Left ventricle myocardium superior (tissue), 1 donor: ENCODE measurements around the gene MYPN. TPM values are rescaled to one million over a fixed set of nuclear protein-coding genes. Genes with fewer than 3 reads are reported as not detected.
"Not testable (repeated sequence)": the region's sequence is repeated elsewhere in the genome, so short reads cannot be mapped to it uniquely, and the experiment has no call there.

Experiments used
- ATAC-seq: fragments of 200-7000 bp; cut with Tn5 transposase; one replicate; pipeline ENCODE4 v1.9.1; 2020; ENCODE audit warnings: mild to moderate bottlenecking, moderate library complexity
- DNase-seq: peaks from one replicate; pipeline ENCODE4 v3.0.0-alpha.2; 2020
- intact Hi-C: fragments of 100-400 bp; cut with micrococcal nuclease; formaldehyde crosslinking; loops from one replicate; pipeline ENCODE4 v1.11.0; 2022
- total RNA-seq: library from RNA; stranded (reverse); fragmentation: NEBNext Ultra II Directional; extraction: Animal tissue kit (Norgen Biotek cat#: 25700); gene quantifications from one replicate; pipeline ENCODE4 v1.2.1, GENCODE V29; 2021
- donor health status: DM: no; HTN: yes; CAD: no; lungs with severe emphysema.

Gene MYPN
- total RNA-seq, 1 donor from 2014 or later, result 107 TPM

DNA sequence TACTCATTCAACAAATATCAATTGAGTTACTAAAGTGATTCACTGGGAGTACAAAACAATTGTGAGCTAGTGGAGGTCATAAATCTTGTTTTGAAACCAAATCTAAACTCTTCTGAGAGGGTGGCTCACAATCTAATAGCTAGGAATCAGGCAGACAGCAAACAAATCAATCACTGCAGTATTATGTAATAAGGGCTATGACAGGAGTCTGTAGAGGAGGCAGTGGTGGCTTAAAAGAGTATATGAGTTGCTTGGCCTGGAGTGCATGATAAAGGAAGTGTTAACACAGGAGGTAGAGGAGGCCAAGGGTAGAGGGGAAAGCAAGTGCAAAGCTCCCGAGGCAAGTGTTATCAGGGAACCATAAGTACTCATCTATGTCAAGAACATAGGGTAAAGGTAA, 16.5 kb downstream of the MYPN start:
- intact Hi-C loops, result no loop called here
- DNase-seq (no peak), ATAC-seq (peak; percentile 69)

DNA sequence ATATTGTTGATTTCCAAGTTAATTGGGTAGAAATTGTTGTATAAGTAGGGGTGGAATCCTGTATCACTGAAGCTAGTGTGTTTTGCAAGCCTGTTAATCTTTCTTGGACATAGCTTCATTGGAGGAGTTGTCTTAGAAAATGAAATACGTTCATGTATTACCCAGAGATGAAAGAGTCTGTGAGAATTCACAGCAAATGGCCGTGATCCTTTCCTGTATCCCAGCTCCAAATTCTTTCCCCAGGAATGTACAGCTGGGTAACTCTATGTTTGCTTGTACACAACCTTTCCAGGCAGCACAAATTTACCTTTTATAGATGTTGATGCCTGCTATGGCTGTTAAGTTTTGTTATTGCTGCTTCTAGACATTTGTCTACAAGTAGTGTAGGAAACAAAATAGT, 18.7 kb downstream of the MYPN start:
- ATAC-seq, result no peak
- intact Hi-C loops, result no loop called here
- no peak for DNase-seq

DNA sequence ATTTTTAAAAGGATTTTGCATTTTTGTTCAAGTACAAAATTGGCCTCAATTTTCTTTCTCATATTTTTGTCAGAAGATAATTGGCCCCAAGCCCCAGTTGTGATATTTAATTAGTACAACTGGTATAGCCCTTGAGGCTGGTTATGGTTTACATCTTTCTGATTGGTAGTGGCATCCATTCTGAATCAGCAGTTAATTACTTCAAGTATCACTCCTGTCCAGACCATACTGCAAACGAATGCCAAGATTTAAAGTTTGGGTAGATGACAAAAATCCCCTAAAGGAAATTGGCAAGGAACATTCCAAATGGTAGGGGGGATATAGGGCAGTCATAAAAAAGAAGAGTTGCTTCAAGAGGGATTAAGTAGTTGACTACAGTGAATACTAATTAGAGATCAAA, 23.1 kb downstream of the MYPN start:
- DNase-seq, result no peak
- intact Hi-C loops, result no loop called here
- no peak for ATAC-seq

DNA sequence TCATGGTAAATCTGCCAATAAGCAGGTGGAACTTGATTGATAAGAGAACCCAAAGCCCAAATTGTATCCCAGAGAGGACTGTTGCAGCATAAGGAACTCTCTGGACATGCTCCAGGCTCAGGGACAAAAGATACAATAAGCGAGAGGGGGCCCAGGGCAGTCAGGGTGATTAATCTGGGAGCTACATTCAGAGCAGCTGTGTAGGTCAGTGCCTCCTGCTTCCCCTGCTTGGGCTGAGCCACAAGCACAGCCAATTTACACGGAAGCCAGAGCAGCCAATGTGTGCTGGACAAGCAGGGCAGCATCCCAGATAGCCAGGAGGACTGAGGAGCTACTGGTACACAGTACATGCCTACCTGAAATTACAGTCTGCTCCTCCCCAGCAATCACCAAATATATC, 24.2 kb downstream of the MYPN start:
- ATAC-seq, result peak; percentile 83
- peak; percentile 48 for DNase-seq
- intact Hi-C loops, result no loop called here

DNA sequence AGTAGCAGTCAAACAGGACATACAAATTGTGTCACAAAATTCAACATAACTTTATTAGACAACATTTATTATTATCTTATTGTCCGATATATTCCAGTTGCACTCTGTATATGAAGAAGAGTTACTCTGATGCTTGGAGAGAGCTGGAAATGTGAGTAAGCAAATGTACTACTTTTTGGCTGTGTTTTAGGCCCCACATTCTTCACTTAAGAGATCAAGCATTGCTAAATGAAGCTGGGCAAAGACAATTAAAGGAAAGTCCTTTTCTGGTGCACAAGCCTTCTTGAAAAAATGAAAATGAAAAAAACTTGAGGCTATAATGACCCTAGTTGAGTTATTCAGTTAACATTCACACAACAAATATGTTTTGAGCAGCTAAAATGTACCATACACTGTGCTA, 26.1 kb downstream of the MYPN start:
- ATAC-seq (no peak), DNase-seq (no peak)
- intact Hi-C loops, result no loop called here

DNA sequence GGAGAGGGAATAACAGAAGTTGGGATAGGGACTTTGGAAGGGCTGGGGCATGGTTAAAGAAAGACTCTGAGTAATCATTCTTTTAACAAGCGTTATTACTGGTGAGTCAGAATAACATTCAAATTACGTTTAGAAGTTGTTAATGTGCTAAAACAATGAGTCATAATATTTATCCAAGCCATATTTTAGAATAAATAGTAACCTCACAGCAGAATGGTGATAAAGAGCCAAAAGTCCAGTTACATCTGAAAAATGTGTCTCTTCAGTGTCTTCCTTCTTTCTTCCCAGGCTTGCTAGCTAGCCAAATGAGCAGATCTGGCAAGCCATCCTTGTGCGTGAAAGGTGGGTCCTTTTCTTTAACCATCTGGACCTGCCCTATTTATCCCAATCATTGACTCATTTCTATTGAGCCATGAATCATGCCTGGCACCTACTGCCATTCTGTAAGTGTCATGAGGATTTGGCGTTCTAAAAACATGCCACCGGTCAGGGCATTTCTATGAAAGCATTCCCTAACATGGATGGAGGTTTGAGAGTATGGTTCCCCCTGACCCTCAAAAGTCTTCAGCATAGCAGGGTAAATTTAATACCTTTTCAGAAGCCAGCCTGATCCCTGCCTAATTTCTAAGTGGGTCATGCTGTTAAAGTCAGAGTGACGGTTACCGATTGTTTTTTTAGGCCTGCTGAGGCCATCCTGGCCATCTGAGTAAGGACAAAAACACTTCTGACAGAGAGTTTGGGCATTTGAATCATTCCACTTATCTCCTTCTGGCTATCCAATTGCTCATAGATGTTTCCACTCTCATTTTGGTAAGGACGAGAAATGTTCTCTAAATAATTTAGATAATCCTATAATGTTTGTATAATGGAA, 26.9 kb downstream of the MYPN start:
- ATAC-seq, result peak; percentile 56
- DNase-seq, result no peak
- intact Hi-C loops, result no loop called here

DNA sequence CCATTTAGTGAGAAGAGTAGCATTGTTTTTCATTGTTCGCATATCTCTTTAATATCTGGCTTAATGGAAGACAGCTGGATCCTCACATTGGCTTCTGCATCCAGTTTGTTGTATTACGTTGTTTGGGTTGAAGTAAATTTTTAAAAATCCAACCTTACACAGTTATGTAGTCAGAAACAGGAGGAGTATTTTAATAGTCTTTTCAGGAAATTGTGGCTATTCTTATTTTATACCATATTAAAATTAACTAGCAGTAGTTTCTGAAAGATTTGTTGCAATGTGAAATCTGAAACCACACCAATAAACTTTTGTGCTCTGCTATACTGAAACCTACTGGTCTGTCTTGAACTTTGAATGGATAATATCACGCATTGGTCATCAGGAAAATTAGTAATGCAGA, 27.9 kb downstream of the MYPN start:
- ATAC-seq (no peak), DNase-seq (no peak)
- intact Hi-C loops, result no loop called here

DNA sequence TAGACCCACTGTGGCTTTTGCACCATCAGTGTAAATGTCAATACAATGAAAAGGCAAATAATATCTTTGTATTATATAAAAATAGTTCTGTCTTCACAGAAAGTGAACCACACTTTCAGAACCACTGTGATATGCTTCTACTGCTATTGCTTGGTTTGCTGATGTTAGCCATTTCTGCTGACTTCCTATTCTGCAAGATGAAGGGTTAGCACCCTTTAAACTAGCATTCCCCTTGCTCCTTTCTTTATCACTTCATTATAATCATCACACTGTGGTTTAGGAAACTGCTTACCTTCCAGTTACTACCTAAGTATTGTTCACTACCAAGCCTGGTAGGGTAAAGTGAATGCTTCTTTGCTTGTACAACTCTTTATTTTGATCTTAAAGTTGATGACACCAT, 29.2 kb downstream of the MYPN start:
- intact Hi-C loops, result no loop called here

DNA sequence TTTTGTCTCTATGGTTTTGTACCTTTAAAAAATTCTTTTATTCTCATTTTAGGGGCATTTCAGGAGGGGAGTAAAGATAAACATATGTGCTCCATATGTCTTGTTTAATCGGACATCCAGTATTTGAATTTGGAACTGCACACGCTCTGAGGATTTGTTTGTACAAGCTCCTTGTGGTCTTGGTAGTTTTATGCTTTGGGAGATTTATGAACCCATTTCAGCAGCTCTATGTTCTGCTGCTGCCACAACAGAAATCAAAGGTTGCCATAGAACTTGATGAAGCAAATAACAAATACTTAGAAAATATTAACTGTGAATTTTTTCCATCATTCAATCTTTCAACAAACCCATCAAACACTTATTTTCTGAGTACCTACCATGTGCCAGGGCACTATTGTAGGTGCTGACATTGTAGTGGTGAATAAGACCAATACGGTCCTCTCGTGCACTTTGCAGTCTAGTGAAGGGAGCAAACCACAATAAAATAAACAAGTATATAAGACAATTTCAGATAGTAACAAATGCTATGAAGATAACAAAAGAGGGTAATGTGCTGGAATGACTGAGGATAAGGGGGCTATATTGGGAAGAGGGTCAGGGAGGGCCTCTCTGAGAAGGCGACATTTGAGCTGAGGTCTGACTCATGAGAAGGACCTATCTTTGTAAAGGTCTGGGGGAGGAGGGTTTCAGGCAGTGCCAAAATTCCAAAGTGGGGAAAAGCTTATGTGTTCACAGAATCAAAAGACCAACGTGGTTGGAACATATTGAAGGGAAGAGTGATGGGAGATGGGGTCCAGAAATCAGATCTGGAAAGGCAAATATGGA, 30.4 kb downstream of the MYPN start:
- intact Hi-C loops, result no loop called here
- ATAC-seq, result no peak
- no peak for DNase-seq

More for the DNA sequence above, 29.2 kb downstream of the MYPN start:
- DNase-seq (no peak), ATAC-seq (no peak)

DNA sequence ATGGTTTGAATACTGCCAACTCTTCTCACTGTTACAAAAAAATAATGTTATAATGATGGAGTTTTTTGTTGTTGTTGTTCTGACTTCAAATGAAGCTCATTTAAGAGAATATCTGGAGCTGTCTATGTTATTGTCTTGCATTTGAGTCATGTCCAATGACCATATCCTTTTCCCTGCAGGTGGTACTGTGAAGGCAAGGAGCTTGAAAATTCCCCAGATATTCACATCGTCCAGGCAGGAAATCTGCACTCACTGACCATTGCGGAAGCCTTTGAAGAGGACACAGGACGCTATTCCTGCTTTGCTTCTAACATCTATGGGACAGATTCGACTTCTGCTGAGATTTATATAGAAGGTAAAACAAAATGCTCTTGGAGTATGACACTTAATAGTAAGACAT, 33.5 kb downstream of the MYPN start:
- intact Hi-C loops, result no loop called here
- DNase-seq (no peak), ATAC-seq (no peak)

DNA sequence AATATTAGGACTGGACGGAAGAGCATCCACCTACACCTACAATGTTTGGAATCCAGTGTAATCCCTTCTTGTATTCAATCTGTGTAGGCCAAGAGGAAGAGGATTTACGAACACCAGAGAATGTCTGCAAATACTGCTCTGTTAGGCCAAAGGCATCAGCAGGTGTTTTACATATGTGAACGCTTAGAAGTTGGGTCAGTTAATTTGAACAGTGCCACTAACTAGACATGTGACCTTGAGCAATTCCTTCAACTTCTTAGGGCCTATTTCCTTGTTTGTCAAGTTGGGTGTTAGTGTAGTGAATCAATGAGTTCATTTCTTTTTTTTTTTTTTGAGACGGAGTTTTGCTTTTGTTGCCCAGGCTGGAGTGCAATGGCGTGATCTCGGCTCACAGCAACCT, 35.4 kb downstream of the MYPN start:
- intact Hi-C loops, result no loop called here
- no peak for ATAC-seq
- no peak for DNase-seq

DNA sequence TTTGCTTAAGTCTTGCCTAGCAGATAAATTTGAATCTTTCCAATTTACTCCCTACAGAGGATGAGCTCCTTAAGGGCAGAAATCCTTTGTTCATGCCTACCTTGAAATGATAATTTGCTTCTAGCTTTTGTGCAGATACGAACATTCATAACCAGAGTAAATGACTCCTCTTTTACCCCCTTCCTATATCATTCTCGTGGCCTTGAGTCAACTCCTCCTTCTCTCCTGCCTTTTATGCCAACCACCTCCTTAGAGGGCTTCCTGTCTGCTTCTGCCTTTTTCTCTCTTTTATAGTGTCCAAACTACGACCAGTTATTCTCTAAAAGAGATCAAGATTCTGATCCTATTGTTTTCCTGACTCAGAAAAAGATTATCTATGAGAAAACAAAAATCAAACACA, 36.4 kb downstream of the MYPN start:
- intact Hi-C loops, result no loop called here
- DNase-seq (no peak), ATAC-seq (no peak)

DNA sequence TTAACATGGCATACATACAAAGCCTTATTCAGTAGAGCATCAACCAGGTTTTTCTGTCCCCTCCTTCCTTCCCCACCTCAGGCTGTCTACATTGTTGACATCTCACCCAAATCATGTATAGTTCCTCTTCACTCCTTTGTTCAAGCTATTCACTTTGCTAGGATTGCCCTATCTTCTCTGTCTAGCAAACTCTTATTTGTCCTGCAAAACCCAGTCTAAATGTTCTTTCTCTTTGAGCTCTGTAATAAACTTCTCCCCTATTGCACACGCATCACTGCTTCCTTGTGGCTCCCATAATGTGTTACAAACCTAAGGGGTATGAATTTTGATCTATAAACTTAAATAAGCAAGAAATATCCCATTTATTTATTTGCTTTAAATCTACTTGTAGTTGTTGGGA, 36.8 kb downstream of the MYPN start:
- ATAC-seq, result no peak
- intact Hi-C loops, result no loop called here
- no peak for DNase-seq

DNA sequence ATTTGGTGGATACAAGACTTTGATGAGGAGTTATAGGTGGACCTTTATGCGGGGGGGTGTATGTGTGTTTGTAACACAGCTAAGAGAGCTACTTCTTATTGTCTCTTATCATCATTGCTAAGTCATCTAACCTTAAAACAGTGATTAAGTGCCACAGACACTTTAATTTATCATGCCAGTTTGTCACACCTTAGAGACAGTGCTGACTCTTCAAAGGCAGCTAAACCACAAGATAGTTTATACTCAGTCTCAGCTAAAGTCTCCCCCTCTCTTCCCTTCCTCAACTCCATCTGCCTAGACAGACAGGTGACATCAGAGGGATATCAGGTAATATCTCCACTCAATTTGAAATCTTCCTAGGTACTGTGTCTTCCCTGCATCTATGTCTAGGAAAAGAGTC, 42.2 kb downstream of the MYPN start:
- intact Hi-C loops, result no loop called here

DNA sequence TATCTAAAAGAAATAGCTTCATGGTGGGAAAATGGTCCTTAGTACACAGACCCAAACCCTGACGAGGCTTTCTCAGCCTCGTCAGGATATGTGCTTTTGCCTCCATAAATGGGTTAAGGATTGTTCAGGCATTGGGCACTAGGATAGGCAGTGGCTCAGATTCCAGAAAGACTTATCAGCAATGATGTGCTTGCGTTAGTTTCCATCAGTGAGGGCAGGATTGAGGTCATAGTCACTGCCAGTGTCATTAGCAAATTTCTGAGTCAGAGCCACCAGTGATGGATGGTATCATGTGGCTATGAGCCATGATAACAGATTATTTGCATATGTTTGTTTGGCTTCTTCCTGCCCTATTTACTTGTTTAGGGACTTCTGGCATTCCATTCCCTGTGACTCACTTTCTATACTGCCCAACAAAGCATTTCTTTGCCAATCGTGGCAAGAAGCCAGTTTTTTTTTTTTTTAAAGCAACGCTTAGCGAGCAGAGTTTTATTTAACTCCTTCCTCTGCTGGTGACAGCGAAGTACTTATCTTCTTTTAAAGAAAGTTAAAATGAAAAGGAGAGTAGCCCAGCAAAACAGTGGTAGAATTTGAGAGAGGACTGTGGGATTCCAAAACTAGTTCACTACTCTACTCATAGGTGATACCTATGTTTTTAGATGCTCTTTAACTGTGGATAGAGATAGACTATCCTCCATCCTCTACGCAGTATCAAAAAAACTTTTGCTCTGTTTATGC, 44.4 kb downstream of the MYPN start:
- ATAC-seq (peak; percentile 84), DNase-seq (no peak)
- intact Hi-C loops, result no loop called here

More for the DNA sequence above, 42.2 kb downstream of the MYPN start:
- ATAC-seq (no peak), DNase-seq (no peak)

DNA sequence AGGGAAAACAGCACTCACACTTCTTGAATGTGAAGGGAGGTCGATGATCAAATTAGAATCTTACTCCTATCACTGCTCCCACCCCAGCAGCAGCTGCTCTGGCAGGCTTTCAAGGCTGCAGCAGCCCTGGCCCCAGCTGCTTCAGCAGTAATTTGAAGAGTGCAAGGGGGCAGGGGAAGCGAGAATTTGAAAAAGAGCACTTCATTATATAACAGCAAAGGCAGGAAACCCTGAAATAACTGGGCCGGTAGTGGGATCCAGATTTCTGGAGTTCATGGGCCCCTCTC, 44.9 kb downstream of the MYPN start:
- ATAC-seq (peak; percentile 57), DNase-seq (peak; percentile 66)
- intact Hi-C loops, result no loop called here

DNA sequence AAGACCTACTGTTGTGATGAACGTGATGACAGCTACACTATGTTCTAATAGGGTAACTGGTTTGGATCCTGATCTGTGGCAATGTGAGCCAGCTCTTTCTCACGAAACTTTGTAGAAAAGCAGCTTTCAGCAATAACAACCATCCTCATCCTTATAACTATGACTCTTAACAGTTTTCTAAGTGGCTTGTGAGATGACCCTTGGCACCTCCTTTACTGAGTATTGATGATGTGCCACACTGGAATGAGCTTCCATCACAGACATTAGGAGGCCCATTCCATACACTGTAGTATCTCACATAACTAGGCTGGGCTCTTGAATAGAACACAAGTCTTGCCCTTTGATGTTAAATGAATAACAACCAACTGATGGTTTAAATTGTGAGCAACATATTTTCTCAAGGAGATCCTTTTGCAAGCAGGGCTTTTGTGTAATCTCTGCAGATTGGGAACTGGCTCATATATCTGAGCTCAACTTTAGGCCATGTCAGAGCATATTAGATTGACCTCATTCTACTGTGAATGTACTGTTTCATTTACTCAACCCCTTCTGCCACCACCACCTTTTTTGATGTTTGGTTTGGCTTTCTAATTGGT, 46.4 kb downstream of the MYPN start:
- ATAC-seq (no peak), DNase-seq (no peak)
- intact Hi-C loops, result loop anchor here (5.0 kb wide), 2 partner anchors 73 to 298 kb away; no protein-coding TSS in a partner anchor

DNA sequence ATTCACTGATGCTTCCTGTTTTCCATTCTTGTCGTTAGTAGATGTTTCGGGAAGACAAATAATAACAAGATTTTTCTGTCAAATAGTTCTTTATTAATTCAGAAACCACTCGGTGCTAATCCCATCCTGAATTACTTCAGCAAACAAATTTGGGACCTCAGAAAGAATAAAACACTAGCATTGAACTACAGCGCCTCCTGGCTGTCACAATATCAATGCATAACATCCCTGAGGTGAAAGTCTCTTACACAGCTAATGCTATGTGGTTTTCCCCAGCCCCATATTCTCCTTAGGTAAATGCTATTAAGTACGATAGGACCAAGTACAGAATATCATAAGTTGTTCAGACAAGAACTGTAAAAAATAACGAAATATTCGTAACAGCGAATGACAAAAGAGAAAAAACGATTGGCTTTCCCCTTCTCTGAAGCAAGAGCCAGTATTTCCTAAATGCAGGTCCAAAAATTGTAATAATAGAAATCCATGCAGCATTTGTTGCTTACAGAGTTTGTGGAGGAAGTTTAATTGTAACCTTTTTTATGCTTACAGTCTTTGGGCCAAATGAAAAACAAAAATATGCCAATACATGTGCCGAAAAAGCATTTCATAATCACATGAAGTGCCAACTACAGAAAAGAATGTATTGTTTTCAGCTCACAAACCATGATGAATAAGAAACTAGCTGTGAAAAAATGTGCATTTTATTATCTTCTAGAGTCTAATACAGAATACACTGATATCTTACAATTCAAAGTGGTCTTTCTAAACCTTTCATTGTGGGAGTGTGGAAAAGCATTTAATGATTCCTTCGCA, 47.3 kb downstream of the MYPN start:
- DNase-seq (no peak), ATAC-seq (peak; percentile 18)
- intact Hi-C loops, result loop anchor here (5.0 kb wide), 2 partner anchors 74 to 299 kb away; no protein-coding TSS in a partner anchor

DNA sequence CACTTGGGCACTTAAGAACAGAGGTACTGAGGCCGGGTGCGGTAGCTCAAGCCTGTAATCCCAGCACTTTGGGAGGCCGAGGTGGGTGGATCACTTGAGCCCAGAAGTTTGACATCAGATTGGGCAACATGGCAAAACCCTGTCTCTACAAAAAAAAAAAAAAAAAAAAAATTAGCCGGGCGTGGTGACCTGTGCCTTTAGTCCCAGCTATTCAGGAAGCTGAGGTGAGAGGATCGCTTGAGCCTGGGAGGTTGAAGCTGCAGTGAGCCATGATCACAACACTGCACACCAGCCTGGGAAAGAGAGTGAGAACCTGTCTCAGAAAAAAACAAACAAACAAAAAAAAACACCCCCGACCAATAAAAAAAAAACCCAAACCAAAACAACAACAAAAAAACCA, 48.2 kb downstream of the MYPN start:
- intact Hi-C loops, result loop anchor here (5.0 kb wide), 2 partner anchors 75 to 300 kb away; no protein-coding TSS in a partner anchor
- not testable (repeated sequence) for ATAC-seq, DNase-seq
